ENCODE measurements around the gene TUBB. TPM values are rescaled to one million over a fixed set of nuclear protein-coding genes. Genes with fewer than 3 reads are reported as not detected.

The TUBB gene
- total RNA-seq, 1 experiment from 2014 or later = 742 TPM

DNA sequence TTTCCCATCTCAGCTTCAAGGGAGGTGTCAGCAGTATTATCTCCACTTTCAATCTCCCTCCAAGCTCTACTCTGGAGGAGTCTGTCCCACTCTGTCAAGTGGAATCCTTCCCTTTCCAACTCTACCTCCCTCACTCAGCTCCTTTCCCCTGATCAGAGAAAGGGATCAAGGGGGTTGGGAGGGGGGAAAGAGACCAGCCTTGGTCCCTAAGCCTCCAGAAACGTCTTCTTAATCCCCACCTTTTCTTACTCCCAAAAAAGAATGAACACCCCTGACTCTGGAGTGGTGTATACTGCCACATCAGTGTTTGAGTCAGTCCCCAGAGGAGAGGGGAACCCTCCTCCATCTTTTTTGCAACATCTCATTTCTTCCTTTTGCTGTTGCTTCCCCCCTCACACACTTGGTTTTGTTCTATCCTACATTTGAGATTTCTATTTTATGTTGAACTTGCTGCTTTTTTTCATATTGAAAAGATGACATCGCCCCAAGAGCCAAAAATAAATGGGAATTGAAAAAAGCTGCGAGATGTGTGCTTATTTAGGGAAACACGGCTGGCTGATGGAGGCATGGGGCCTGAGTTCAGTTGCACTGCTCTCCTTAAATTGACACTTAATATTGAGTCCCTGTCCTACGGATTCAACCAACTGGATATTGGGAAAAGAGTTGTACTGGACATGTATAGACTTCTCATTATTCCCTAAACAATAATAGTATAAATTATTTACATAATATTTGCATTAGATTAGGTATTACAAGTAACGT lies 4.9 kb downstream of the TUBB start:
- H3K4me1 ChIP-seq = peaks cover 9% of the 10 kb centered on the region; the same call in 1 of the 2 replicates
- TF ChIP-seq, protein P1, sequence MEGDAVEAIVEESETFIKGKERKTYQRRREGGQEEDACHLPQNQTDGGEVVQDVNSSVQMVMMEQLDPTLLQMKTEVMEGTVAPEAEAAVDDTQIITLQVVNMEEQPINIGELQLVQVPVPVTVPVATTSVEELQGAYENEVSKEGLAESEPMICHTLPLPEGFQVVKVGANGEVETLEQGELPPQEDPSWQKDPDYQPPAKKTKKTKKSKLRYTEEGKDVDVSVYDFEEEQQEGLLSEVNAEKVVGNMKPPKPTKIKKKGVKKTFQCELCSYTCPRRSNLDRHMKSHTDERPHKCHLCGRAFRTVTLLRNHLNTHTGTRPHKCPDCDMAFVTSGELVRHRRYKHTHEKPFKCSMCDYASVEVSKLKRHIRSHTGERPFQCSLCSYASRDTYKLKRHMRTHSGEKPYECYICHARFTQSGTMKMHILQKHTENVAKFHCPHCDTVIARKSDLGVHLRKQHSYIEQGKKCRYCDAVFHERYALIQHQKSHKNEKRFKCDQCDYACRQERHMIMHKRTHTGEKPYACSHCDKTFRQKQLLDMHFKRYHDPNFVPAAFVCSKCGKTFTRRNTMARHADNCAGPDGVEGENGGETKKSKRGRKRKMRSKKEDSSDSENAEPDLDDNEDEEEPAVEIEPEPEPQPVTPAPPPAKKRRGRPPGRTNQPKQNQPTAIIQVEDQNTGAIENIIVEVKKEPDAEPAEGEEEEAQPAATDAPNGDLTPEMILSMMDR (IDR thresholded peaks at IDR 0.05; ENCODE audit: insufficient read depth in 1 of 2, low read depth in 1 of 2, low read length in 1 of 2, severe bottlenecking in 1 of 2, unreplicated experiment in 1 of 2) = no peak
- ChIA-PET POLR2A (no interaction called here), CTCF (interaction anchor here (0.6 kb wide), 2 partner anchors 177 to 362 kb away, joined by 3 read pairs; no protein-coding TSS in a partner anchor)
- H3K9me3 ChIP-seq = no peaks in the 10 kb centered on the region
- no peaks in the 10 kb centered on the region for H3K27me3 Mint-ChIP-seq (ENCODE audit: insufficient read depth, unreplicated experiment)
- H3K9me3 Mint-ChIP-seq (ENCODE audit: unreplicated experiment) = no peaks in the 10 kb centered on the region
- peak overlapping the region; percentile 33 for H3K27ac Mint-ChIP-seq (ENCODE audit: unreplicated experiment)
- intact Hi-C loops (cut with micrococcal nuclease; ENCODE audit: unreplicated experiment) = no loop called here
- H3K36me3 Mint-ChIP-seq (ENCODE audit: insufficient read depth, unreplicated experiment) = peaks cover 91% of the 10 kb centered on the region
- H3K4me3 ChIP-seq (ENCODE audit: low read depth, low read length) = no peak overlapping the region
- no peak for DNase-seq
- no peaks in the 10 kb centered on the region for H3K27me3 ChIP-seq (replicated peaks; ENCODE audit: control insufficient read depth, insufficient read depth, low read length)
- peaks cover 20% of the 10 kb centered on the region for H3K4me1 Mint-ChIP-seq (ENCODE audit: low read depth, unreplicated experiment)
- BruUV-seq (replicated peaks) = no TSS peak
- no peak overlapping the region for H3K4me3 Mint-ChIP-seq (ENCODE audit: unreplicated experiment)
- H3K36me3 ChIP-seq (ENCODE audit: control insufficient read depth, insufficient read depth, low read length) = peaks cover 8% of the 10 kb centered on the region

DNA sequence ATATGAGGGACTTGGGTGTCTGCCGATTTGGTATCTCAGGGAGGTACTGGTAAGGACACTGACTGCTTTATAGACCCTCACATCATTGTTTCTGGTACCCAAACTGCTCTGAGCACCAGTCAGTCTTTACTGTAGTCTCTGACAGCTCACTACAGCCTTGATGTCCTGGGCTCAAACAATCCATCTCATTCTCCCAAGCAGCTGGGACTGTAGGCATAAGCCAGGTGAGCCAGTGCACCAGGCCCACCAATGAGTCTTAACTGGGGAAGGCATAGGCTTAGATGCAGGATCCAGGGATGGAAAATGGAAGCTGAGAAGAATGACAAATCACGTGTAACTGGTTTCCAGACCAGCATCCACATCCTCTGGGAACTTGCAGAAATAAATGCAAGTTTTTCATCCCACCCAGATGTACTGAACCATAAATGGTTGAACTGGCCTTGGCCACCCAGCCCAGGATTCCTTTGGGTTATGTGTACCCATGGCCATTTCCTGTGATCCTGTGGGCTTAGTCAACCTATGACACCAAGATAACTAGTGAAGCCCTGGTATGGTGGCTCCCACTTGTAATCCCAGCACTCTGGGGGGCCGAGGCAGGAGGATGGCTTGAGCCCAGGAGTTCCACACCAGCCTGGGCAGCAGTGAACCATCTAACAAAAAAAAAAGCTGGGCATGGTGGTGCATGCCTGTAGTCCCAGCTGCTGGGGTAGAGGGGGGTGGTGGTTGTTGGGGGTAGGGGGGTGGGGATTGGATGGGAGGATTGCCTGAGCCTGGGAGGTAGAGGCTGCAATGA lies 5.8 kb downstream of the TUBB start:
- Histone ChIP-seq H3K9me3 (no peaks in the 10 kb centered on the region), H3K36me3 (ENCODE audit: control insufficient read depth, insufficient read depth, low read length) (peaks cover 9% of the 10 kb centered on the region), H3K27me3 (replicated peaks; ENCODE audit: control insufficient read depth, insufficient read depth, low read length) (no peaks in the 10 kb centered on the region), H3K4me3 (ENCODE audit: low read depth, low read length) (no peak overlapping the region), H3K4me1 (peaks cover 9% of the 10 kb centered on the region; the same call in 1 of the 2 replicates)
- POLR2A ChIA-PET = no interaction called here
- DNase-seq = no peak
- no TSS peak for BruUV-seq (replicated peaks)
- intact Hi-C loops (cut with micrococcal nuclease; ENCODE audit: unreplicated experiment) = no loop called here
- Mint-ChIP-seq H3K4me3 (ENCODE audit: unreplicated experiment) (peak overlapping the region; percentile 17), H3K27me3 (ENCODE audit: insufficient read depth, unreplicated experiment) (no peaks in the 10 kb centered on the region), H3K27ac (ENCODE audit: unreplicated experiment) (no peak overlapping the region), H3K4me1 (ENCODE audit: low read depth, unreplicated experiment) (peaks cover 20% of the 10 kb centered on the region), H3K9me3 (ENCODE audit: unreplicated experiment) (no peaks in the 10 kb centered on the region), H3K36me3 (ENCODE audit: insufficient read depth, unreplicated experiment) (peaks cover 91% of the 10 kb centered on the region)
- CTCF ChIA-PET = no interaction called here
- TF ChIP-seq, protein P1 (IDR thresholded peaks at IDR 0.05; ENCODE audit: insufficient read depth in 1 of 2, low read depth in 1 of 2, low read length in 1 of 2, severe bottlenecking in 1 of 2, unreplicated experiment in 1 of 2) = no peak

DNA sequence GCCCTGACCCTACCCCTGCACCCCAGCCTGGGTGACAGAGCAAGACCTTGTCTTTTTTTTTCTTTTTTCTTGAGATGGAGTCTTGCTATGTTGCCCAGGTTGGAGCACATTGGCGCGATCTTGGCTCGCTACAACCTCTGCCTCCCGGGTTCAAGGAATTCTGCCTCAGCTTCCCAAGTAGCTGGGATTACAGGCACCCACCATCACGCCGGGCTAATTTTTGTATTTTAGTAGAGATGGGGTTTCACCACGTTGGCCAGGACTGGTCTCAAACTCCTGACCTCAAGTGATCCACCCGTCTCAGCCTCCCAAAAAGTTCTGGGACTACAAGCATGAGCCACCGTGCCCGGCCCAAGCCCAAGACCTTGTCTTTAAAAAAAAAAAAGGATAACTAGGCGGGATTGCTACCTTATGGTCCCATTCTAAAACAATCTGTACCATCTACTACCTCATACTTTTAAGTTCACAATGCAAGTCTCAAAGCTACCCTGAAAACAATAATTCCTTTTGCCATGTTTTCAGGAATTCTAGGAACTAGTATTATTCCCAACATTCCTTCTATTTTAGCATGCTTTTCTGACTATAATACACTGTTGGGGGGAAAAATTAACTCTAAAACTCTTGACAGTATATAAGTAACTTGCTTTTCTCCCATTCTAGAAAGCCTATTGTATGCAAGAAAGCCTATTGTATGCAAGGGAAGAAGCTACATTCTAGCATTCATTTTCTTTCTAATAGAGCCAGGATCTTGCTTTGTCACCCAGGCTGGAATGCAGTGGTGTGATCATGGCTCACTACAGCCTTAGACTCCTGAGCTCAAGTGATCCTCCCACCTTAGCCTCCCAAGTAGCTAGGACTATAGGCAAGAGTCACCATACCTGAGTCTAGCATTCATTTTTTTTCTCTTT lies 6.6 kb downstream of the TUBB start:
- Mint-ChIP-seq H3K9me3 (ENCODE audit: unreplicated experiment) (no peaks in the 10 kb centered on the region), H3K27ac (ENCODE audit: unreplicated experiment) (peak overlapping the region; percentile 44), H3K4me3 (ENCODE audit: unreplicated experiment) (no peak overlapping the region), H3K36me3 (ENCODE audit: insufficient read depth, unreplicated experiment) (peaks cover 88% of the 10 kb centered on the region), H3K27me3 (ENCODE audit: insufficient read depth, unreplicated experiment) (no peaks in the 10 kb centered on the region), H3K4me1 (ENCODE audit: low read depth, unreplicated experiment) (peaks cover 20% of the 10 kb centered on the region)
- intact Hi-C loops (cut with micrococcal nuclease; ENCODE audit: unreplicated experiment) = no loop called here
- Histone ChIP-seq H3K27me3 (replicated peaks; ENCODE audit: control insufficient read depth, insufficient read depth, low read length) (no peaks in the 10 kb centered on the region), H3K4me1 (peaks cover 8% of the 10 kb centered on the region; the same call in 1 of the 2 replicates), H3K9me3 (no peaks in the 10 kb centered on the region), H3K36me3 (ENCODE audit: control insufficient read depth, insufficient read depth, low read length) (peaks cover 6% of the 10 kb centered on the region), H3K4me3 (ENCODE audit: low read depth, low read length) (no peak overlapping the region)
- no peak for DNase-seq
- CTCF ChIA-PET = no interaction called here
- TF ChIP-seq, protein P1 (IDR thresholded peaks at IDR 0.05; ENCODE audit: insufficient read depth in 1 of 2, low read depth in 1 of 2, low read length in 1 of 2, severe bottlenecking in 1 of 2, unreplicated experiment in 1 of 2) = no peak
- POLR2A ChIA-PET = interaction anchor here (0.7 kb wide), 1 partner anchor 40 kb away, joined by 3 read pairs; no protein-coding TSS in a partner anchor
- BruUV-seq (replicated peaks) = no TSS peak

Data from Caco-2 (cell line).